ENCODE data around the gene IKZF1.

The IKZF1 gene

DNA sequence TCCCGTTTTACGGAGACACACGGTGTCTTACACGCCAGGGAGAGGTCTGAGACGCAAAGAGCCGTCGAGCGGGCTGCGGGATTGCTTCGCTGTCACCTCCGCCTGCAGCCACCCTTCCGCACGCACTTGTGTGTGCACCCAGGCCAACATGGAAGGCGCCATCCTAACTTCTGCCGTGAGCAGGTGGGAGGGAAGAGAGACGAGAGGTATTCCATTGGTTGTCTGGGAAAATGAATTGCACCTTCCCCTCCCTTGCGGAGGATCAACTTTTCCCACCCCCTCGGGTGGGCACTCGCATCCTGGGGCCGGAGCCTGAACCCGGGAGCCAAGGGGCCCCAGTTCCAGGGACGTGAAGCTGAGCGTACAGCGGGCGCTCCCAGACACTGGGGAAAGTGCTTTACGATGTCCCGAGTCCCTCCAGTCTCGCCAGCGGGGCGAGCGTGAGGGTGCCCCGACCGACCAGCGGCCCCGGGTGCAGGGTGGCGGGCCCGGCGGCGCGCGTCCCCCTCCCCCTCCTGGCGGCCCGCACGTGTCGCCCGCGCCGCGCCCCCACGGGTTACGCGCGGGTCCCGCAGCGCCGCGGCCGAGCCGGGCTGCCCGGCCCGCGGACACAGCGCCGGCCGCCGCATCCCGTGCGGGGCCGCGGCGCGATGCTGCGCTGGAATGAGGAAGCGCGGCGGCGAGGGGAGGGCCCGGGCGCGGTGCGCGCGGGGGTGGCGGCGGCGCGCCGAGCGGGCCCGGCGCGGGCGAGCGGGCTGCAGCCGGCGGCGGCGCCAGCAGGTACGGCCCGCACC lies 984 bp upstream of the IKZF1 start:
- no peaks in the 10 kb centered on the region for H3K36me3 ChIP-seq (ENCODE audit: control insufficient read depth in 1 of 2, insufficient read depth in 2 of 2, low read length in 2 of 2)
- no peaks in the 10 kb centered on the region for H3K9me3 ChIP-seq (ENCODE audit: insufficient read depth, low read depth, low read length)
- peaks cover 29% of the 10 kb centered on the region for H3K27me3 ChIP-seq (ENCODE audit: insufficient read depth, low read length)
- H3K14ac ChIP-seq (ENCODE audit: low read length) = no peak overlapping the region
- H3K79me2 ChIP-seq (ENCODE audit: control insufficient read depth, insufficient read depth, low read length, poor library complexity) = no peaks in the 10 kb centered on the region
- peak; percentile 7 to 25 for DNase-seq
- peaks cover 0 to 8% of the 10 kb centered on the region in 2 experiments for H3K4me1 ChIP-seq (ENCODE audit: control insufficient read depth in 1 of 2, insufficient read depth in 2 of 2, low read length in 2 of 2)
- peak overlapping the region; percentile 32 for H4K12ac ChIP-seq (ENCODE audit: low read depth, low read length)
- H3K18ac ChIP-seq (ENCODE audit: low read length) = no peak overlapping the region
- no peak overlapping the region for H3K23ac ChIP-seq (ENCODE audit: low read length)
- H2BK5ac ChIP-seq (ENCODE audit: low read depth, low read length, poor library complexity) = no peak overlapping the region
- peak overlapping the region; percentile 39 for H2AFZ ChIP-seq (ENCODE audit: insufficient read depth, low read length, poor library complexity)
- no peak overlapping the region for H2AK5ac ChIP-seq (ENCODE audit: low read length)
- no peak overlapping the region for H2BK12ac ChIP-seq (ENCODE audit: low read length)
- no peak overlapping the region for H3K27ac ChIP-seq (ENCODE audit: low read depth, low read length)
- H4K8ac ChIP-seq (ENCODE audit: low read depth, low read length) = peak overlapping the region; percentile 47
- peak overlapping the region; percentile 89 for H3K4me2 ChIP-seq (ENCODE audit: low read length)
- H3K9ac ChIP-seq (ENCODE audit: low read length) = no peak overlapping the region
- peak overlapping the region; percentile 85 for H3K4me3 ChIP-seq (ENCODE audit: low read depth, low read length)
- no peak overlapping the region for H3K4ac ChIP-seq (ENCODE audit: low read depth, low read length)
- no peaks in the 10 kb centered on the region for H3K79me1 ChIP-seq (ENCODE audit: low read length)
- no CpG with 5 or more reads among the region's 100 CpGs for WGBS (ENCODE audit: extremely low coverage, insufficient coverage, insufficient read length)
- no peak overlapping the region for H2BK120ac ChIP-seq (ENCODE audit: insufficient read depth, low read length, poor library complexity)
- no peak overlapping the region for H4K91ac ChIP-seq (ENCODE audit: low read depth, low read length)

GRCh38 chr7:50304911-50305582 lies 531 bp downstream of the IKZF1 start:
- Histone ChIP-seq H3K9ac (ENCODE audit: low read length) (no peak overlapping the region), H3K14ac (ENCODE audit: low read length) (no peak overlapping the region), H3K27me3 (ENCODE audit: insufficient read depth, low read length) (peaks cover 29% of the 10 kb centered on the region), H4K91ac (ENCODE audit: low read depth, low read length) (no peak overlapping the region), H3K4me1 (ENCODE audit: control insufficient read depth in 1 of 2, insufficient read depth in 2 of 2, low read length in 2 of 2) (peaks cover 0 to 8% of the 10 kb centered on the region in 2 experiments), H3K9me3 (ENCODE audit: insufficient read depth, low read depth, low read length) (no peaks in the 10 kb centered on the region), H2BK12ac (ENCODE audit: low read length) (no peak overlapping the region), H3K36me3 (ENCODE audit: control insufficient read depth in 1 of 2, insufficient read depth in 2 of 2, low read length in 2 of 2) (no peaks in the 10 kb centered on the region), H3K18ac (ENCODE audit: low read length) (no peak overlapping the region), H2AFZ (ENCODE audit: insufficient read depth, low read length, poor library complexity) (peak overlapping the region; percentile 66), H2BK5ac (ENCODE audit: low read depth, low read length, poor library complexity) (no peak overlapping the region), H2AK5ac (ENCODE audit: low read length) (no peak overlapping the region), H3K4me3 (ENCODE audit: low read depth, low read length) (no peak overlapping the region), H3K27ac (ENCODE audit: low read depth, low read length) (no peak overlapping the region), H3K4me2 (ENCODE audit: low read length) (peak overlapping the region; percentile 89), H3K79me1 (ENCODE audit: low read length) (no peaks in the 10 kb centered on the region), H3K23ac (ENCODE audit: low read length) (no peak overlapping the region), H3K4ac (ENCODE audit: low read depth, low read length) (no peak overlapping the region), H4K8ac (ENCODE audit: low read depth, low read length) (no peak overlapping the region), H2BK120ac (ENCODE audit: insufficient read depth, low read length, poor library complexity) (no peak overlapping the region), H3K79me2 (ENCODE audit: control insufficient read depth, insufficient read depth, low read length, poor library complexity) (no peaks in the 10 kb centered on the region), H4K12ac (ENCODE audit: low read depth, low read length) (no peak overlapping the region)
- no peak for DNase-seq
- no CpG with 5 or more reads among the region's 20 CpGs for WGBS (ENCODE audit: extremely low coverage, insufficient coverage, insufficient read length)

DNA sequence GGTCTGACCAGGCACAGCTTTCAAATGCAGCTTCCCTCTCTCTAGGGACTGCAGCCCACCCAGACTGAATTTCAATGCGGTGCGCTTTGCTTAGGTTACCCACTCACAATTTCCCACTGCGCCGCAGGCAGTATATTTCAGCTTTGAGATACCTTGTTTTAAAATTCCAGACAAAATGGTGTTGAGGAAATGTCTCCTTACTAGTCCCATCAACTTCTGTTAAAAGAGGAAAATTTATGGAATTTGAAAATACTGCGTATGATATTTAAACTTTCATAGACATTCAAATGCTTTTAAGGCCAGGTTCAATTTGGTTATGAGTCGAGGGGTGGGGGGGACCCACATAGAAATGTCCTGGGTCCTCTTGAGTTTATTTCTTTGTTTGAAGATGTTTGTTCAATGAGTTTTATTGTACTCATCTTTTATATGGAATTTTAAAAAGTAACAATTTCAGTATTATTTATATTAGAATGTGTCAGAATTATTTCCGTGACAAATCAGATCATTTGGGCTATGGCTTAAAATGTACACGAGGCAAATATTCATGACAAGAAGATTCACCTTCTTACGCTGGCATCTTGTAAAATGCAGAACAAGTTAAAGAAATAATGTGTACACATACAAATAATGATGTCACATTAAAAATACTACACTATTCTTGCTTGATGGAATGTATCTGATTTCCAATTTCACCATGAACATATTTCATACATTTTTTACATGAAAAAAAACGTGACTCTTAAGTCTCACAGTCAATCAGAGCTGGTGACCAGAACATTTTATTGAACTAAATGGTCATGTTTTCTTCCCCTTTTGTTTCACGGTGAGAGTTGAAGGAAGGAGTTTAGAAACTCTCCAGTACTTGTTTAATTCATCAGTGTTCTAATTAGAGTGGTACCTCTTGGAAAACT lies 1.3 kb downstream of the IKZF1 start:
- DNase-seq = no peak
- no peak overlapping the region for H3K4me2 ChIP-seq (ENCODE audit: low read length)
- H3K27ac ChIP-seq (ENCODE audit: low read depth, low read length) = no peak overlapping the region
- H2BK5ac ChIP-seq (ENCODE audit: low read depth, low read length, poor library complexity) = no peak overlapping the region
- no peaks in the 10 kb centered on the region for H3K36me3 ChIP-seq (ENCODE audit: control insufficient read depth in 1 of 2, insufficient read depth in 2 of 2, low read length in 2 of 2)
- no peak overlapping the region for H3K9ac ChIP-seq (ENCODE audit: low read length)
- no peaks in the 10 kb centered on the region for H3K79me2 ChIP-seq (ENCODE audit: control insufficient read depth, insufficient read depth, low read length, poor library complexity)
- H3K14ac ChIP-seq (ENCODE audit: low read length) = no peak overlapping the region
- no peaks in the 10 kb centered on the region for H3K79me1 ChIP-seq (ENCODE audit: low read length)
- no peak overlapping the region for H3K4me3 ChIP-seq (ENCODE audit: low read depth, low read length)
- H3K4ac ChIP-seq (ENCODE audit: low read depth, low read length) = no peak overlapping the region
- H3K27me3 ChIP-seq (ENCODE audit: insufficient read depth, low read length) = peaks cover 29% of the 10 kb centered on the region
- no peak overlapping the region for H3K18ac ChIP-seq (ENCODE audit: low read length)
- no peaks in the 10 kb centered on the region for H3K9me3 ChIP-seq (ENCODE audit: insufficient read depth, low read depth, low read length)
- H3K4me1 ChIP-seq (ENCODE audit: control insufficient read depth in 1 of 2, insufficient read depth in 2 of 2, low read length in 2 of 2) = peaks cover 0 to 8% of the 10 kb centered on the region in 2 experiments
- H4K12ac ChIP-seq (ENCODE audit: low read depth, low read length) = no peak overlapping the region
- no peak overlapping the region for H2AFZ ChIP-seq (ENCODE audit: insufficient read depth, low read length, poor library complexity)
- H2BK12ac ChIP-seq (ENCODE audit: low read length) = no peak overlapping the region
- H4K91ac ChIP-seq (ENCODE audit: low read depth, low read length) = no peak overlapping the region
- WGBS (ENCODE audit: extremely low coverage, insufficient coverage, insufficient read length) = no CpG with 5 or more reads among the region's 11 CpGs
- no peak overlapping the region for H3K23ac ChIP-seq (ENCODE audit: low read length)
- H2BK120ac ChIP-seq (ENCODE audit: insufficient read depth, low read length, poor library complexity) = no peak overlapping the region
- no peak overlapping the region for H4K8ac ChIP-seq (ENCODE audit: low read depth, low read length)
- H2AK5ac ChIP-seq (ENCODE audit: low read length) = no peak overlapping the region

Data from trophoblast cell (in vitro differentiated cells and primary cell).